Vagina (tissue), 2 donors: ENCODE results near the gene PHTF1. TPM values are rescaled to one million over a fixed set of nuclear protein-coding genes. Genes with fewer than 3 reads are reported as not detected.

Source experiments
- DNase-seq, 2 donors: peaks; one replicate each; pipeline ENCODE4 v3.0.0-alpha.2; 2017; ENCODE audit errors: extremely low spot score in 2 of 2
- H3K27ac ChIP-seq: fragments of 200-600 bp; sonication (generic); one replicate; pipeline ENCODE4 v1.5.1; 2019
- H3K27me3 ChIP-seq: fragments of 200-600 bp; sonication (generic); one replicate; pipeline ENCODE4 v1.5.1; 2019
- H3K36me3 ChIP-seq, 2 donors: fragments of 200-600 bp; sonication (generic); one replicate each; pipeline ENCODE4 v1.5.1; 2017 to 2019
- H3K4me1 ChIP-seq: fragments of 200-600 bp; sonication (generic); one replicate; pipeline ENCODE4 v1.5.1; 2019
- H3K4me3 ChIP-seq, 2 donors: fragments of 200-600 bp; sonication (generic); 1 replicate in 1 of 2; 2 replicates in 1 of 2; pipeline ENCODE4 v1.5.1; 2016 to 2019
- H3K9me3 ChIP-seq: fragments of 200-600 bp; sonication (generic); one replicate; pipeline ENCODE4 v1.5.1; 2019
- POLR2A ChIP-seq, 2 donors: fragments of 450-650 bp; IDR thresholded peaks; one replicate each; pipeline ENCODE4 v1.6.1; 2017; ENCODE audit warnings: antibody characterized with exemption in 2 of 2, mild to moderate bottlenecking in 2 of 2, moderate library complexity in 2 of 2
- POLR2AphosphoS5 ChIP-seq, 2 donors: sonication (generic); formaldehyde crosslinking; IDR thresholded peaks; one replicate each; pipeline ENCODE4 v1.9.0; 2017; ENCODE audit warnings: antibody characterized with exemption in 2 of 2, mild to moderate bottlenecking in 2 of 2, low read depth in 1 of 2; ENCODE audit not compliant: insufficient read depth in 1 of 2
- intact Hi-C: fragments of 100-400 bp; cut with DNase I; formaldehyde crosslinking; loops from one replicate; pipeline ENCODE4 v1.15.1; 2023
- total RNA-seq: library from RNA; depleted of rRNA; stranded (reverse); fragments of >200 nt; gene quantifications from one replicate; pipeline ENCODE4 v1.2.3, GENCODE V29; 2016
- TF ChIP-seq, protein P1 (sequence below), 3 experiments: fragments of 450-650 bp in 2 of 3; fragments of 200-600 bp in 1 of 3; sonication (generic) in 1 of 3; IDR thresholded peaks; one replicate each; pipeline ENCODE4 v1.5.1; 2017 to 2019; ENCODE audit warnings: antibody characterized with exemption in 3 of 3, mild to moderate bottlenecking in 2 of 3, moderate library complexity in 2 of 3

The PHTF1 gene
- total RNA-seq: 4.7 TPM

DNA sequence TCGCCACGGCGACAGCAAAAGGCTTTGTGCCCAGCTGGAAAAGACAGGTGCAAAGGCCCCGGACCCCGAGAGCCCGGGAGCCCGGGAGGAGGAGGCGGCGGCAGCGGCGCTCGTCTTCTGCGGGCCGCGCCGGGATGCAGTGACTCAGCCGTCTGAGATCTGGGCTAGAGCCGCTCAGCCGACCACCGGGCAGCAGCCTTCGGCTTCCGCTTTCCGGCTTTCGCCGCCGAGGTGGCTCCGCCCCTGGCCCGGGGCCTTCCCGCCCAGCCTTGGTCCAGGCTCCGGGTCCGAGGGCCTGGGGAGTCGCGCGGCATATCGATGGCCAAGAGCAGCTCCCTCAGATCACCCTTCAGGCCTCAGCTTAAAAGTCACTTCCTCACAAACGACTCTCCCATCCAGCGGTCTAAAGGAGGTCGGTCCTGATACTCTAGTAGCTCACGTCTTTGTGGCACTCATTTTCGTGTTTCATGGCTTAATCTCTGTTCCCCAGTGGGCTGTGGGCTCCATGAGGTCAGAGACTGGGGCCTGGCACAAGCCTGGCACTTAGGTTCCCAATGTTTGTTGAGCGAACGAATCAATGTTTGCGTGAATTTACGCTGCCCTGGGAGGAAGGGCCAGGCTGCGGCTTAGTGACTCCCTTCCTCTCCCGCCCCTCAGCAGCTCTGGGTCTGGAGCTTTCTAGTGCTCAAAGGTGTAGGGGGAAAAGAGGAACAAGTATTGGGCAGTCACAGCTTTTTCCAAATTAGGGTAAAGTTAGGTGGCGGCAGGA, at the start of gene PHTF1:
TSS of gene PHTF1 (minus strand) at position 154 of the 769 bp plus-strand sequence. CDS start 783 bp downstream, outside the sequence.
- intact Hi-C loops: no loop called here
- DNase-seq: no peak
- Histone ChIP-seq H3K4me1 (peaks cover 23% of the 10 kb centered on the region), H3K36me3 (no peaks in the 10 kb centered on the region), H3K27ac (peak within 1 kb of the TSS; percentile 94), H3K9me3 (no peaks in the 10 kb centered on the region), H3K4me3 (peak within 1 kb of the TSS; percentile 65 to 93), H3K27me3 (no peaks in the 10 kb centered on the region)
- peak; percentile 9 to 86 for TF ChIP-seq POLR2AphosphoS5 (IDR thresholded peaks at IDR 0.05; ENCODE audit: insufficient read depth in 1 of 2, low read depth in 1 of 2)
- TF ChIP-seq POLR2A (IDR thresholded peaks at IDR 0.05): peak in 1 of 2 donors; percentile 36
- TF ChIP-seq, protein P1, sequence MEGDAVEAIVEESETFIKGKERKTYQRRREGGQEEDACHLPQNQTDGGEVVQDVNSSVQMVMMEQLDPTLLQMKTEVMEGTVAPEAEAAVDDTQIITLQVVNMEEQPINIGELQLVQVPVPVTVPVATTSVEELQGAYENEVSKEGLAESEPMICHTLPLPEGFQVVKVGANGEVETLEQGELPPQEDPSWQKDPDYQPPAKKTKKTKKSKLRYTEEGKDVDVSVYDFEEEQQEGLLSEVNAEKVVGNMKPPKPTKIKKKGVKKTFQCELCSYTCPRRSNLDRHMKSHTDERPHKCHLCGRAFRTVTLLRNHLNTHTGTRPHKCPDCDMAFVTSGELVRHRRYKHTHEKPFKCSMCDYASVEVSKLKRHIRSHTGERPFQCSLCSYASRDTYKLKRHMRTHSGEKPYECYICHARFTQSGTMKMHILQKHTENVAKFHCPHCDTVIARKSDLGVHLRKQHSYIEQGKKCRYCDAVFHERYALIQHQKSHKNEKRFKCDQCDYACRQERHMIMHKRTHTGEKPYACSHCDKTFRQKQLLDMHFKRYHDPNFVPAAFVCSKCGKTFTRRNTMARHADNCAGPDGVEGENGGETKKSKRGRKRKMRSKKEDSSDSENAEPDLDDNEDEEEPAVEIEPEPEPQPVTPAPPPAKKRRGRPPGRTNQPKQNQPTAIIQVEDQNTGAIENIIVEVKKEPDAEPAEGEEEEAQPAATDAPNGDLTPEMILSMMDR (IDR thresholded peaks at IDR 0.05): no peak

DNA sequence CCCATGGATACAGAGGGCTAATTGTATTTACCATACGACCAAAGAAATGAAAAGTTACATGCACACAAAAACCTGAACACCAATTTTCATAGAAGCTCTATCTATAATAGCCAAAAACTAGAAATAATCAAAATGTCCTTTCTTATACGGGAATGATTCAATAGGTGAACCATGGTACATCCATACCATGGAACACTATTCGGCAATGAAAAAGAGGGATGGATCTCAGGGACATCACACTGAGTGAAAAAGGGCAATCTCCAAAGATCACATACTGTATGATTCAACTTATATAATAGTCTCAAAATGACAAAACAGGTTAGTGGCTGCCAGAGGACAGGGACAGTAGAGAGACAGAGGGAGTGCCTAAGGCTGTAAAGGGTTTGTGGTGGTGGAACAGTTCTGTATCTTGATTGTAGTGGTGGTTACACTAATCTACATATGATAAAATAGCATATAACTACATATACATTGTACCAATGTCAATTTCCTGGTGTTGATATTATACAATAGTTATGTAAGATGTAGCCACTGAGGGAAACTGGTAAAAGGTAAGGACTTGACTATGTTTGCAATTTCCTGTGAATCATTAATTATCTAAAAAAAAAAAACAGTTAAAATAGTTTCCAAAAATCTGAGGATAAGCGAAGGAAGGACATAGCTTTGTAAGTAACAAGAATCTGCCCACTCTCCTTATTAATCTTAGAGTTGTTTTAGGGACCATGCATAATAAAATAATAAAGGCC, 49.3 kb upstream of the PHTF1 start:
- no peak for DNase-seq
- no peaks in the 10 kb centered on the region for H3K9me3 ChIP-seq
- no peak overlapping the region for H3K4me3 ChIP-seq
- TF ChIP-seq POLR2AphosphoS5 (IDR thresholded peaks at IDR 0.05; ENCODE audit: insufficient read depth in 1 of 2, low read depth in 1 of 2) (no peak), POLR2A (IDR thresholded peaks at IDR 0.05) (no peak)
- TF ChIP-seq, protein P1 (IDR thresholded peaks at IDR 0.05): no peak
- no peaks in the 10 kb centered on the region for H3K27me3 ChIP-seq
- intact Hi-C loops: no loop called here
- no peaks in the 10 kb centered on the region for H3K36me3 ChIP-seq
- no peak overlapping the region for H3K27ac ChIP-seq
- peaks cover 60% of the 10 kb centered on the region for H3K4me1 ChIP-seq

DNA sequence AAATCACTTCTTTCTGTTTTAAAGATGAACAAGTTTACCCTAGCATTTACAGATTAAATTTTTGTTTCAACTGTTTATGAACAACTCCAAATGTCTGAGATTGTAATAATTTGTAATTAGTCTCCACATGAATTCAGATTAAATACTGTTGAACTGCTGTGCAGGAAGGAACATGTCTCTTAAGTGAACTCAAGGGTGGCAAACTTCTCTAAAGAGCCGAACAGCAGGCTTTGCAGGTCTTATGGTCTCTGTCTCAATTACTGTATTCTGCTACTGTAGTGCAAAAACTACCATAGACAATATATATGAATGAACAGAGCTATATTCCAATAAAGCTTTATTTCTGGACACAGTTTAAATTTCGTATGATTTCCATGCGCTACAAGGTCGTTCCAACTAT, 46.4 kb upstream of the PHTF1 start:
- no peak for TF ChIP-seq POLR2A (IDR thresholded peaks at IDR 0.05)
- TF ChIP-seq POLR2AphosphoS5 (IDR thresholded peaks at IDR 0.05; ENCODE audit: insufficient read depth in 1 of 2, low read depth in 1 of 2): no peak
- TF ChIP-seq, protein P1 (IDR thresholded peaks at IDR 0.05): no peak
- no peak for DNase-seq
- no peak overlapping the region for H3K4me3 ChIP-seq
- no peaks in the 10 kb centered on the region for H3K36me3 ChIP-seq
- H3K27me3 ChIP-seq: no peaks in the 10 kb centered on the region
- intact Hi-C loops: no loop called here
- H3K27ac ChIP-seq: no peak overlapping the region
- peaks cover 73% of the 10 kb centered on the region for H3K4me1 ChIP-seq
- H3K9me3 ChIP-seq: no peaks in the 10 kb centered on the region

DNA sequence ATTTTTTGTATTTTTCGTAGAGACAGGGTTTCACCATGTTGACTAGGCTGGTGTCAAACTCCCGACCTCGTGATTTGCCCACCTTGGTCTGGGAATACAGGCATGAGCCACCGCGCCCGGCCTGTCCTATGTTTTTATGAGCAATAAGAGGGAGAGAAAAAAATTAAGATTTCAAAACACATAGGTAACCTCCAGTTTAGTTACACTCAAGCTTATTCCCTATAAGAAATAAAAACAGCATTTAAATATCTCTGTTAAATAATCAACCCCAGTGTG, 45.9 kb upstream of the PHTF1 start:
- H3K27ac ChIP-seq: no peak overlapping the region
- intact Hi-C loops: no loop called here
- TF ChIP-seq POLR2AphosphoS5 (IDR thresholded peaks at IDR 0.05; ENCODE audit: insufficient read depth in 1 of 2, low read depth in 1 of 2) (no peak), POLR2A (IDR thresholded peaks at IDR 0.05) (no peak)
- TF ChIP-seq, protein P1 (IDR thresholded peaks at IDR 0.05): no peak
- H3K4me3 ChIP-seq: no peak overlapping the region
- H3K36me3 ChIP-seq: no peaks in the 10 kb centered on the region
- no peak for DNase-seq
- H3K4me1 ChIP-seq: peaks cover 69% of the 10 kb centered on the region
- H3K27me3 ChIP-seq: no peaks in the 10 kb centered on the region
- H3K9me3 ChIP-seq: no peaks in the 10 kb centered on the region
